H1 (cell line): Measurements from ENCODE around the gene DHCR24. TPM values are rescaled to one million over a fixed set of nuclear protein-coding genes. Genes with fewer than 3 reads are reported as not detected.

Experiments used
- CTCF ChIA-PET: fragments of 300-600 bp; sonication (Branson Sonifier 250); formaldehyde crosslinking; loops from one replicate; lab custom pipeline; 2021; ENCODE audit not compliant: partially characterized antibody; lab: Charles Lee
- POLR2A ChIA-PET: fragments of 300-600 bp; sonication (Branson Sonifier 250); formaldehyde crosslinking; loops from one replicate; lab custom pipeline; 2021; ENCODE audit warnings: inconsistent platforms; ENCODE audit not compliant: partially characterized antibody; lab: Charles Lee
- DNase-seq, 2 experiments: peaks; one replicate each; pipeline versions ENCODE4 v3.0.0 to v3.0.0-alpha.2; 2010 to 2022; ENCODE audit warnings: low spot score in 2 of 2, low read depth in 1 of 2, mixed read lengths in 1 of 2
- FAIRE-seq: peaks from 2 replicates; lab custom pipeline; 2011; peaks lifted over from hg19 to GRCh38; lab: Jason Lieb, UNC
- H2AFZ ChIP-seq: 2 replicates; pipeline ENCODE4 v1.8.1; 2012; ENCODE audit warnings: low read length, inconsistent platforms
- H2AK5ac ChIP-seq: 2 replicates; pipeline ENCODE4 v1.6.1; 2013; ENCODE audit warnings: low read depth, low read length
- H2BK120ac ChIP-seq: replicated peaks from 2 replicates; pipeline ENCODE3; 2013; ENCODE audit warnings: low read depth, low read length, inconsistent platforms
- H2BK12ac ChIP-seq: 2 replicates; pipeline ENCODE4 v1.6.1; 2013; ENCODE audit warnings: low read depth, low read length
- H2BK15ac ChIP-seq: 2 replicates; pipeline ENCODE4 v1.6.1; 2013; ENCODE audit warnings: low read length
- H2BK20ac ChIP-seq: 2 replicates; pipeline ENCODE4 v1.6.1; 2013; ENCODE audit warnings: low read length
- H2BK5ac ChIP-seq: 2 replicates; pipeline ENCODE4 v1.6.1; 2013; ENCODE audit warnings: low read depth, low read length
- H3K14ac ChIP-seq: 2 replicates; pipeline ENCODE4 v1.6.1; 2013; ENCODE audit warnings: inconsistent platforms; ENCODE audit not compliant: insufficient read length
- H3K18ac ChIP-seq: 2 replicates; pipeline ENCODE4 v1.6.1; 2013; ENCODE audit warnings: low read length; ENCODE audit errors: extremely low read depth
- H3K23ac ChIP-seq: 2 replicates; pipeline ENCODE4 v1.6.1; 2013; ENCODE audit warnings: inconsistent platforms; ENCODE audit not compliant: insufficient read length
- H3K23me2 ChIP-seq: 2 replicates; pipeline ENCODE4 v1.6.1; 2013; ENCODE audit warnings: low read depth, low read length
- H3K27ac ChIP-seq: 2 replicates; pipeline ENCODE4 v1.6.1; 2011; ENCODE audit warnings: low read depth, low read length, inconsistent platforms
- H3K27me3 ChIP-seq, 4 experiments: replicated peaks in 1 of 4; 1 replicate in 1 of 4; 2 replicates in 3 of 4; pipeline versions ENCODE4 v1.6.1 to v1.8.1; 2011 to 2013; ENCODE audit warnings: low read length in 3 of 4, mild to moderate bottlenecking in 3 of 4, inconsistent platforms in 2 of 4, mixed read lengths in 2 of 4, moderate library complexity in 1 of 4; ENCODE audit not compliant: control insufficient read depth in 3 of 4, insufficient read depth in 3 of 4; ENCODE audit errors: extremely low read depth in 1 of 4
- H3K36me3 ChIP-seq, 4 experiments: 2 replicates each; pipeline versions ENCODE4 v1.6.1 to v1.8.1; 2011 to 2013; ENCODE audit warnings: mild to moderate bottlenecking in 4 of 4, low read length in 3 of 4, moderate library complexity in 2 of 4, control low read depth in 1 of 4, inconsistent platforms in 1 of 4; ENCODE audit not compliant: insufficient read depth in 4 of 4, control insufficient read depth in 2 of 4
- H3K4ac ChIP-seq: replicated peaks from 2 replicates; pipeline ENCODE3; 2013; ENCODE audit warnings: low read length, low read depth, mixed read lengths, inconsistent platforms; ENCODE audit not compliant: insufficient read length
- H3K4me1 ChIP-seq, 4 experiments: replicated peaks in 1 of 4; 1 replicate in 1 of 4; 2 replicates in 3 of 4; pipeline versions ENCODE4 v1.6.1 to v1.8.1; 2011 to 2013; ENCODE audit warnings: low read length in 3 of 4, inconsistent platforms in 2 of 4, mixed read lengths in 1 of 4; ENCODE audit not compliant: insufficient read depth in 4 of 4, control insufficient read depth in 3 of 4
- H3K4me2 ChIP-seq, 2 experiments: 2 replicates each; pipeline versions ENCODE4 v1.6.1 to v1.8.1; 2011 to 2013; ENCODE audit warnings: low read depth in 2 of 2, low read length in 2 of 2, control low read depth in 1 of 2, inconsistent platforms in 1 of 2, mild to moderate bottlenecking in 1 of 2; ENCODE audit not compliant: insufficient read depth in 1 of 2
- H3K4me3 ChIP-seq, 4 experiments: fragments of 200-600, 300-600 bp in 1 of 4; sonication (generic), shearing (Covaris generic), sonication (Bioruptor Twin) in 1 of 4; 2 replicates each; pipeline versions ENCODE4 v1.5.1 to v1.8.1; 2011 to 2016; ENCODE audit warnings: low read length in 4 of 4, low read depth in 3 of 4, control low read depth in 2 of 4, inconsistent platforms in 2 of 4, mild to moderate bottlenecking in 2 of 4, mixed read lengths in 1 of 4, moderate library complexity in 1 of 4; ENCODE audit not compliant: insufficient read depth in 2 of 4; ENCODE audit errors: extremely low read depth in 1 of 4
- H3K56ac ChIP-seq: replicated peaks from 2 replicates; pipeline ENCODE3; 2013; ENCODE audit warnings: low read depth, mild to moderate bottlenecking, mixed read lengths, low read length, inconsistent platforms; ENCODE audit not compliant: insufficient read length
- H3K79me1 ChIP-seq: 2 replicates; pipeline ENCODE4 v1.6.1; 2013; ENCODE audit warnings: low read depth, low read length, control low read depth
- H3K79me2 ChIP-seq, 2 experiments: 2 replicates each; pipeline versions ENCODE4 v1.6.1 to v1.8.1; 2012 to 2013; ENCODE audit warnings: low read length in 2 of 2, mild to moderate bottlenecking in 2 of 2, inconsistent platforms in 1 of 2; ENCODE audit not compliant: insufficient read depth in 2 of 2, control insufficient read depth in 1 of 2
- H3K9ac ChIP-seq, 4 experiments: replicated peaks in 1 of 4; 1 replicate in 1 of 4; 2 replicates in 3 of 4; pipeline versions ENCODE4 v1.6.1 to v1.8.1; 2011 to 2013; ENCODE audit warnings: low read depth in 3 of 4, low read length in 3 of 4, control low read depth in 2 of 4, mild to moderate bottlenecking in 2 of 4, moderate library complexity in 2 of 4, inconsistent platforms in 1 of 4; ENCODE audit errors: extremely low read depth in 1 of 4
- H3K9me3 ChIP-seq, 2 experiments: 2 replicates each; pipeline versions ENCODE4 v1.6.1 to v1.8.1; 2012 to 2013; ENCODE audit warnings: mild to moderate bottlenecking in 2 of 2, moderate library complexity in 2 of 2, control low read depth in 1 of 2, inconsistent platforms in 1 of 2, low read depth in 1 of 2, low read length in 1 of 2, mixed read lengths in 1 of 2; ENCODE audit not compliant: insufficient read depth in 2 of 2
- H4K20me1 ChIP-seq, 2 experiments: replicated peaks in 1 of 2; 2 replicates each; pipeline versions ENCODE3 to v1.8.1; 2011 to 2013; ENCODE audit warnings: inconsistent platforms in 2 of 2, low read length in 2 of 2, mild to moderate bottlenecking in 1 of 2; ENCODE audit not compliant: insufficient read depth in 2 of 2, control insufficient read depth in 1 of 2
- H4K5ac ChIP-seq: 2 replicates; pipeline ENCODE4 v1.6.1; 2013; ENCODE audit warnings: low read length, low read depth, mixed read lengths, inconsistent platforms; ENCODE audit not compliant: insufficient read length
- H4K8ac ChIP-seq: 2 replicates; pipeline ENCODE4 v1.8.0; 2013; ENCODE audit warnings: mild to moderate bottlenecking, moderate library complexity, low read length, inconsistent platforms; ENCODE audit not compliant: insufficient read depth; ENCODE audit errors: extremely low read depth
- H4K91ac ChIP-seq: replicated peaks from 2 replicates; pipeline ENCODE3; 2013; ENCODE audit warnings: low read length, mixed read lengths, inconsistent platforms; ENCODE audit not compliant: insufficient read length
- EZH2 ChIP-seq: fragments of 200-600 bp; sonication (generic); IDR thresholded peaks from 2 replicates; pipeline ENCODE4 v1.7.1; 2012; ENCODE audit warnings: low read depth, mild to moderate bottlenecking, moderate library complexity, low read length, inconsistent platforms; ENCODE audit not compliant: severe bottlenecking
- HDAC2 ChIP-seq, 2 experiments: fragments of 300-600 bp in 1 of 2; sonication (generic) in 1 of 2; IDR thresholded peaks; 2 replicates each; pipeline ENCODE4 v1.6.1; 2011 to 2012; ENCODE audit warnings: low read depth in 2 of 2, low read length in 2 of 2, mild to moderate bottlenecking in 2 of 2, moderate library complexity in 2 of 2, borderline replicate concordance in 1 of 2, inconsistent platforms in 1 of 2
- JUN ChIP-seq: IDR thresholded peaks from 2 replicates; pipeline ENCODE4 v1.6.1; 2011; ENCODE audit warnings: low read depth, mild to moderate bottlenecking, improper control_type of control experiment, low read length
- KDM4A ChIP-seq: IDR thresholded peaks from one replicate; pipeline ENCODE4 v1.7.1; 2012; ENCODE audit warnings: low read depth, mild to moderate bottlenecking, moderate library complexity, low read length, inconsistent platforms; ENCODE audit not compliant: severe bottlenecking
- MAX ChIP-seq: IDR thresholded peaks from 2 replicates; pipeline ENCODE4 v1.6.1; 2012; ENCODE audit warnings: inconsistent platforms
- POLR2A ChIP-seq, 2 experiments: IDR thresholded peaks; 1 replicate in 1 of 2; 2 replicates in 1 of 2; pipeline ENCODE4 v1.6.1; 2011; ENCODE audit warnings: low read depth in 2 of 2, low read length in 2 of 2, mild to moderate bottlenecking in 2 of 2; ENCODE audit errors: control extremely low read depth in 1 of 2
- POLR2AphosphoS5 ChIP-seq: IDR thresholded peaks from 2 replicates; pipeline ENCODE4 v1.6.1; 2011; ENCODE audit warnings: low read depth, low read length
- RAD21 ChIP-seq, 2 experiments: IDR thresholded peaks in 1 of 2; conservative IDR thresholded peaks in 1 of 2; 2 replicates each; pipeline ENCODE4 v1.6.1; 2011; ENCODE audit warnings: low read depth in 2 of 2, low read length in 2 of 2, improper control_type of control experiment in 1 of 2, inconsistent platforms in 1 of 2, mild to moderate bottlenecking in 1 of 2, moderate library complexity in 1 of 2
- SIN3A ChIP-seq, 2 experiments: IDR thresholded peaks in 1 of 2; conservative IDR thresholded peaks in 1 of 2; 2 replicates each; pipeline ENCODE4 v1.6.1; 2011 to 2012; ENCODE audit warnings: low read length in 2 of 2, improper control_type of control experiment in 1 of 2, low read depth in 1 of 2, mild to moderate bottlenecking in 1 of 2
- SP2 ChIP-seq: IDR thresholded peaks from 2 replicates; pipeline ENCODE4 v1.6.1; 2012; ENCODE audit warnings: mild to moderate bottlenecking, low read length, inconsistent platforms
- TAF1 ChIP-seq: IDR thresholded peaks from 2 replicates; pipeline ENCODE4 v1.6.1; 2011; ENCODE audit warnings: mild to moderate bottlenecking, low read depth, low read length
- TBP ChIP-seq: IDR thresholded peaks from 2 replicates; pipeline ENCODE4 v1.6.1; 2011; ENCODE audit warnings: low read depth, low read length, improper control_type of control experiment
- TCF12 ChIP-seq: IDR thresholded peaks from 2 replicates; pipeline ENCODE4 v1.6.1; 2011; ENCODE audit warnings: low read depth, mild to moderate bottlenecking, low read length
- ZNF274 ChIP-seq: IDR thresholded peaks from 2 replicates; pipeline ENCODE4 v1.7.0; 2012; ENCODE audit warnings: low read length, borderline replicate concordance; ENCODE audit errors: extremely low read depth
- WGBS, 2 experiments: shearing (Covaris generic) in 1 of 2; methylation state at CpG; one replicate each; pipeline versions ENCODE4 v1.1.6 to v1.1.7; 2013 to 2015; ENCODE audit warnings: low lambda C conversion rate in 2 of 2, mixed read lengths in 2 of 2, inconsistent platforms in 1 of 2, low coverage in 1 of 2, missing lambda C conversion rate in 1 of 2; ENCODE audit not compliant: insufficient replicate concordance in 2 of 2, insufficient coverage in 1 of 2, insufficient read length in 1 of 2; ENCODE audit errors: extremely low coverage in 1 of 2, missing lambda C conversion rate in 1 of 2; 5-methylcytosine and 5-hydroxymethylcytosine counted together
- polyA plus RNA-seq, 7 experiments: library from polyadenylated mRNA; depleted of rRNA in 3 of 7; stranded (reverse) in 5 of 7; unstranded in 2 of 7; fragments of >200 nt in 5 of 7; fragments of 200-250 nt in 2 of 7; gene quantifications; 1 replicate in 5 of 7; 2 replicates in 1 of 7; 4 replicates in 1 of 7; pipeline versions ENCODE4 v1.2.1 to v1.2.3, GENCODE V29; 2011 to 2013; ENCODE audit warnings: missing spikeins in 2 of 7, mixed read lengths in 2 of 7
- total RNA-seq: library from RNA; stranded (reverse); fragmentation: NEBNext Ultra II Directional; extraction: Animal tissue kit (Norgen Biotek cat#: 25700); gene quantifications from 2 replicates; pipeline ENCODE4 v1.2.1, GENCODE V29; 2021

The DHCR24 gene
- total and polyA plus RNA-seq, 2 of the 8 experiments (the other 6 are each of a cell fraction or from before 2014, with no cell fraction given): 370 to 419 TPM

- Histone ChIP-seq H2BK20ac (no peak overlapping the region), H3K79me2 (peaks cover 21 to 84% of the 10 kb centered on the region in 2 experiments), H3K27ac (no peak overlapping the region), H4K20me1 (peaks cover 9 to 30% of the 10 kb centered on the region in 2 experiments), H4K5ac (no peak overlapping the region), H3K9me3 (no peaks in the 10 kb centered on the region), H2AFZ (no peak overlapping the region), H2BK15ac (no peak overlapping the region), H2BK5ac (no peak overlapping the region), H3K27me3 (no peaks in the 10 kb centered on the region), H4K91ac (no peak overlapping the region), H3K23me2 (no peaks in the 10 kb centered on the region), H4K8ac (no peak overlapping the region), H3K4me2 (no peak overlapping the region), H2AK5ac (no peak overlapping the region), H3K23ac (no peak overlapping the region), H2BK12ac (no peak overlapping the region), H3K79me1 (peaks cover 5% of the 10 kb centered on the region; the same call in 1 of the 2 replicates), H3K14ac (no peak overlapping the region), H3K18ac (no peak overlapping the region), H3K9ac (no peak overlapping the region), H3K36me3 (peaks cover 17 to 69% (median 37%) of the 10 kb centered on the region in 4 experiments; a peak in 7 of 8 replicates), H3K56ac (no peak overlapping the region), H3K4me3 (no peak overlapping the region), H2BK120ac (no peak overlapping the region), H3K4me1 (peaks cover 0 to 12% (median 3%) of the 10 kb centered on the region in 4 experiments; a peak in 3 of 7 replicates), H3K4ac (no peak overlapping the region)
- ChIA-PET POLR2A (no interaction called here), CTCF (interaction anchor here (0.9 kb wide), 2 partner anchors 70 kb away, joined by 3 read pairs; no protein-coding TSS in a partner anchor)
- 90% methylated on average over 1 of the region's 1 CpG; no CpG with 5 or more reads in 1 of the 2 experiments for WGBS, 2 experiments
- no peak for DNase-seq
- FAIRE-seq: no peak
- TF ChIP-seq KDM4A (no peak), POLR2AphosphoS5 (no peak), EZH2 (no peak), SP2 (no peak), ZNF274 (no peak), POLR2A (IDR thresholded peaks at IDR 0.05; ENCODE audit: control extremely low read depth in 1 of 2, low read depth in 2 of 2, low read length in 2 of 2) (no peak), SIN3A (conservative IDR thresholded peaks at IDR 0.05 in 1 of 2, IDR thresholded peaks at IDR 0.05 in 1 of 2; ENCODE audit: low read depth in 1 of 2, low read length in 2 of 2) (no peak), TCF12 (no peak), JUN (no peak), HDAC2 (IDR thresholded peaks at IDR 0.05; ENCODE audit: borderline replicate concordance in 1 of 2, low read depth in 2 of 2, low read length in 2 of 2) (no peak), TAF1 (no peak), MAX (no peak), TBP (no peak), RAD21 (IDR thresholded peaks at IDR 0.05 in 1 of 2, conservative IDR thresholded peaks at IDR 0.05 in 1 of 2; ENCODE audit: low read depth in 2 of 2, low read length in 2 of 2) (no peak)
Measured at GRCh38 chr1:54879872-54880271, 7.1 kb downstream of the DHCR24 start.
